ENCODE data around the gene DPM2. TPM values are rescaled to one million over a fixed set of nuclear protein-coding genes. Genes with fewer than 3 reads are reported as not detected.

DPM2 gene
- total RNA-seq, 1 donor from 2014 or later = 8.5 TPM

- DNase-seq = no peak
Measured at GRCh38 chr9:127973169-127974000, 35.7 kb upstream of the DPM2 start.

GRCh38 chr9:127972236-127972871, 34.7 kb upstream of the DPM2 start:
- no peak for DNase-seq

DNA sequence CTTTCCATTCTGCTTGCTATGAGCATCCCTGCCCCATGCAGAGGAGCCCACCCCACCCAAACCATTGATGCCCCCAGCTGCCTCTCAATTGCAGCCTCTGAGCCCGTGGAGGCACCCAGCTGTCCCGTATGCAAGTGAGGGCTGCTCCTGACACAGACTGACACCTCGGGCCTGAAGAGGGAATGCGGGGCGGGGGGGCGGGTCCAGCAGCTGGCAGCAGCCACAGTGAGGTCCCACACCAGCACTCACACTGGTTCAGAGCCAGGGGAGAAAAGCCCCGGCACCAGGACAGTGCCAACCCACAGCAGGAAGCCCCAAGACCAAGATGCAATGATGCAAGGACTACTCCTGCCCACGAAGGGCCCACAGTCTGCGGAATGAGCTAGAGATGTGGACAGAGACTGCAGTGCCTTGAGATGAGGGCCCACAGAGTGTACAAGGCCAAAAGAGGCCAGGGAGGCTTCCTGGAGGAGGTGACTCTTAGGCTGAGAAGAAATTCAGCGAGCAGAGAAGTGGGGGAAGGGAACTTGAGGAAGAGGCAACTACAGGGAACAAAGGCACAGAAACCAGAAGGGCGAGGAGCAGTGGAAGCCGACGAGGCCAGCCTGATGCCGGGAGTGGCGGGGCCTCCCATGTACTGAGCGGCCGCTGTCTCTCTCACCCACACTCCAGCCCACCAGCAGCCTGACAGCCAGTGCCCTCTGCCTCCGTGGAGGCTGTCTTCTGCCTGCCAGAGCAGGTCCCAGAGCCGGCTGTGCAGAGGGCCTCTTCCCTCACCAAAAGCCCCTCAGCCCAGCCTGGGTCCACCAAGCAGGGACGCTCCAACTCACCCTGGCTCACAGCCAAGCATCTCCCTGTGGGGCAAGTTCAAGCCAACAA, 33.9 kb upstream of the DPM2 start:
- DNase-seq = no peak

DNA sequence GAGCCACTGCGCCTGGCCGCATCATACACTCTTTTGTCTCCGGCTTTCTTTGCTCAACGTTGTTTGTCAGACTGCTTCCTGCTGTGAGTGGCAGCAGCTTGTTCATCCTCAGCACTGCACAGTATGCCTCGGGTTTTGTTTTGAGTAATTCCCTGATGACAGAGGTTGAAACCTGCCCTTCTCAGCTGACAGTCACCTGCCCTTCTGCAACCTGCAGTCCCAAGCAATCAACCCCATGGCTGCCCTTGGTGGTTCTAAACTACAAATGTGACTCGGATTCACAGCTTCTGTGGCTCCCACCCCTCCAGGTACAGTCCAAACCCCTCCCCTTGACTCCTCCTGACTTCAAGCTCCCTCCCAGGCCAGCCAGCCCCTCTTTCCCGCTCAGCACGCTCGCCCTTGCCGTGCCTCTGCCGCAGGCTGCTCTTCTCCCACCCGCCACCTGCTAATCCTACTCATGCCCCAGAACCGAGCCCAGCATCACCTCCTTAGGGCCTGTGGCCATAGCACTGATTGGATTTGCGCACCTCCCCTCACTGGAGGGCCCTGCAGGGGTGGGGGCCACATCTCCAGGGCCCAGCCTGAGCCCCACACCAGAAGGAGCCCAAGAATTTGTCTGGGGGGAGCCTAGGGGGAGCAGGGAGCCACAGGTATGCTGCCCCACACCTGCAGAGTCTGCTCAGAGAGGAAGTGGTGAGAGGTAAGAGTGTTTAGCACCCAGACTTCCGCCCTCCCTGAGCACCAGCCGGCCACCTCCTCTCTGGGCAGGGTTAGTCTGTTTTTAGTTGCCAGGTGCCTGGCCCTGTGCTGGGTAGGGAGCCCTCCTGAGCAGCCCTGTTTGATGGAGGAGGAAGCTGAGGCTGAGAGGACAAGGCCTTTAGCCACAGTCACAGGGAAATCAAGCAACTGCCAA, 33.0 kb upstream of the DPM2 start:
- DNase-seq = no peak

- peak; percentile 27 for DNase-seq
Measured at GRCh38 chr9:127968700-127969383, 31.2 kb upstream of the DPM2 start.

- DNase-seq = peak; percentile 35
Measured at GRCh38 chr9:127968042-127968441, 30.4 kb upstream of the DPM2 start.

DNA sequence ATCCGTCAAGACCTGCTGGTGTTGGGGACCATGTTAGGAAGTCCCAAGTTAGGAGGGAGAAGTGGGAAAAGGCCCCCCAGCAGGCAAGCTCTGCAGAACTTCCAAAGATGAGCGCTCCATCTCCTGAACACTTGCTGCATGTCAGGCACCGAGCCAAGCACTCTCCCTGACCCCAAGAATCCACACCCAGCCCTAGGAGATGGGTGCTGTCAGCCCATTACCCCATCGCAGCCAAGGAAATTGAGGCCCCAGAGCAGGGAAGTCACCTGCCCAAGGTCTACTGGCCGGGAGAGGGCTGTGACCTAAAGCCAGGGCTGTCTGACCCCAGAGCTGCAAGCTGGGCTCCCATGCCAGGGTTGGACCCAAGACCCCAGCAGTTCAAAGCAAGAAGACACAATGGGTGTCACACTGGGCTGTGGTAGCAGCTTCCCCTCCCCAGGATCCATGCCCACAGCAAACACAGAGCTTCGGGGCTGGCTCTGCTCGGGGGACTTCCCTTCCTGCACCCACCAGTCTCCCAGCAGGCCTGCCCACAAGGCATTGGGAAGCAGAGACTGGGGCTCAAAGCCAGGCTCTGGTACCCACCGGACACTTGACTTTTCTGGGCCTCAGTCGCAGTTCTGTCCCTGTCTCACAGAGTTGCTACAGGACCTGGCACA, 29.6 kb upstream of the DPM2 start:
- DNase-seq = no peak

- peak; percentile 34 for DNase-seq
Measured at GRCh38 chr9:127966416-127967150, 28.9 kb upstream of the DPM2 start.

DNA sequence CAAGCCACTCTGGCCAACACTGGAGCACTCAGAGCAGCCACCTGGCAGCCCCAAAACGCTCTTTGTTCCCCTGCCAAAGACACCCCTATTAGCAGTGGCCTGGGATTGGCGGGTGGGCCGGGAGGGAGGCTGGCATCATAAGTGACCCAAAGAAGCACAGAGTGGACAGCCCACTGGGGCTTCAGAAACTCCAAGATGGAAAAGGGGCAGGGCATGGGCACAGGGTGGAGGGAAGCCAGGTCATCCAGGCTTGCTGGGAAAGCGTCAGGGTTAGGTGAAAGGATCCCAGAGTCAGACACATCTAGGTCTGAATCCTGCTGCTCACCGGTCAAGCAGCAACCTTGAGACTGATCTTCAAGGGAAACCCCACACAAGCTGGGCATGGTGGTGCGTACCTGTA, 28.3 kb upstream of the DPM2 start:
- no peak for DNase-seq

- DNase-seq = no peak
Measured at GRCh38 chr9:127963359-127964064, 25.9 kb upstream of the DPM2 start.

GRCh38 chr9:127963041-127963358, 25.3 kb upstream of the DPM2 start:
- DNase-seq = no peak

DNA sequence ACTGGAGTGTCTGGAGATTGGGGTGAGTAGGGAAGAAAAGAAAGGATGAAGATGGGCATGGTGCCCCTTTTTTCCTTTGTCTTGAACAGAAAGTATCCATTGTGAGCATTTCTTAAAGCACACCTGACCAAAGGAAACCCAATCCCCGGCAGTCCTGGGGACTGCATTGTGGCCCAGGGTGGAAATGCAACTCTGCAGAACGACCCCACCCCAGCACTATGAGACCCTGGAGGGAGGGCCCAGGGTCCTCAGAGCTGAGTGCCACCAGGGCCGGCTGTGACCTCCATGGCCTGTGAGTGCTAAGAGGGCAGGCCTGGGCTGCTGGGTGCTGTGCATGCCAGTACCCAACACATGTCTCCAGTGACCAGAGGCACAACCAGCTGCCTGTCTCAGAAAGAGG, 24.6 kb upstream of the DPM2 start:
- DNase-seq = no peak

DNA sequence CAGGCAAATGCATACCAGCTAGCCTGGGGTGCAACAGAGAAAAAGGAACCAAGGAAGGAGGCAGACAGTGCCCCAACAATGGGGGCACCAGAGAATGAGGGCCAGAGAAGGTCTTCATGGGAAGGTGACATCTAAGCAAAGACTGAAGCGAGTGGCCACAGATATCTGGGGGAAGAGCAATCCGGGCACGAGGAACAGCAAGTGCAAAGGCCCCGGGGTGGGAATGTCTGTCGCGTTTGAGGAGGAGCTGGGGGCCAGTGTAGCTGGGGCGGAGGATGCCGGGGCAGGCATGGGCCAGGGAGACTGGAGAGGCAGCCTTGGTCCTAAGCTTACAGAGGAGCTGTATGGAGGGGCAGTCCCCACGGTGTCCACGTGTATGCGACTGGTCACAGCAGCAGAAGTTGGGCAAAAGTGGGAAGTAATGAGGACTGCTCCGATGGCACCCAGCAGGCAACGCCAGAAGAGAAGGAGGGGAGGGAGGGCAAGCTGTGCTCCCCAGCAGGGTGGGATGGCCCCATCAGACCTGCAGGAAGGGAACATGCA, 24.0 kb upstream of the DPM2 start:
- no peak for DNase-seq

- DNase-seq = no peak
Measured at GRCh38 chr9:127961155-127961490, 23.5 kb upstream of the DPM2 start.

DNA sequence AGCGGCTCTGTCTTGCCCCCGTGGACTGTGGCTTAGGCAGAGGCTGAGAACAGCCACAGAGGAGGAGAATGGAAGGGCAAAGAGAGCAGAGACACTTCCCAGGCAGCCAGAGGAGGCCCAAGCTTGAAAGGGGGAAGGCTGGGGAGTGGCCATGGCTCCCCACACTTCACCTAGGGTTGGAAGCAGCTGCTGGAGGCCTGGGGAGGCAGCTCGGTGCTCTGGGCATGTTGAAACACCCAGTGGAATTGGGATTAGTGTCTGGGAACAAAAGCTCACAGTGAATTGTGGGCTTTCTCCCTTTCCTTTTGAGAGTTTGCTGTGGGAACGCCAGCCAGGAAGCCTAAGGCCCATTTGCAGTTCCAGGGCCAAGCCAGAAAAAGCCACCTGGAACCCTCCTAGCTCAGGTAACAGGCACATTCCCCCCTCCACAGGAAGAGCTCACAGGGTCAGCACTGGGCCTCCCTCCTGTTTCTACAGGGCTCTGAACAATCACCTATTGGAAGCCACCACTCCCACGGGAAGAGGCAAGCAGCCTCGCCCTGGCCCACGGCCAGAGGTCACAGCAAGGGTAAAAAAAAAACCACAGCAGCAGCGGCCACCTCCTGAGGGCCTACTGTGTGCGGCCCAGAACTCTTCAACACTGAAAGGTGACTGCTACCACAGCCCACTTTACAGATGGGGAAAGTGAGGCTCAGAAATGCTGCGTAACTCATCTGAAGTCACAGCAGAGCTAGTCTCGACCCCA, 22.9 kb upstream of the DPM2 start:
- DNase-seq = no peak

GRCh38 chr9:127959841-127960409, 22.3 kb upstream of the DPM2 start:
- no peak for DNase-seq

GRCh38 chr9:127959398-127959797, 21.7 kb upstream of the DPM2 start:
- no peak for DNase-seq

DNA sequence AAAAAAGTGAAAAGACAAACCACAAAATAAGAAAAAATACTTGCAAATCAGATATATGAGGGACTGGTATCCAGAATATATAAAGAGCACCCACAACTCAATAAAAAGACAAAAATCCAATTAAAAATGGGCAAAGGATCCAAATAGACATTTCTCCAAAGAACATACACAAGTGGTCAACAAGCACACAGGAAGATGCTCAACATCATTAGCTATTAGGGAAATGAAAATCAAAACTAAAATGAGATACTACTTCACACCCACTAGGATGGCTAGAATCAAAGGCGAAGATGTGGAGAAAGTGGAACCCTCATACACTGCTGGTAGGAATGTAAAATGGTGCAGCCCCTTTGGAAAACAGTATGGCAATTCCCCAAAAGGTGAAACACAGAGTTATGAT, 21.1 kb upstream of the DPM2 start:
- no peak for DNase-seq
